Measurements from ENCODE around the gene TRPC3. TPM values are rescaled to one million over a fixed set of nuclear protein-coding genes. Genes with fewer than 3 reads are reported as not detected.

Gene TRPC3
- total and polyA plus RNA-seq, 8 donors = 0.76 to 8.1 (median 6.0) TPM

DNA sequence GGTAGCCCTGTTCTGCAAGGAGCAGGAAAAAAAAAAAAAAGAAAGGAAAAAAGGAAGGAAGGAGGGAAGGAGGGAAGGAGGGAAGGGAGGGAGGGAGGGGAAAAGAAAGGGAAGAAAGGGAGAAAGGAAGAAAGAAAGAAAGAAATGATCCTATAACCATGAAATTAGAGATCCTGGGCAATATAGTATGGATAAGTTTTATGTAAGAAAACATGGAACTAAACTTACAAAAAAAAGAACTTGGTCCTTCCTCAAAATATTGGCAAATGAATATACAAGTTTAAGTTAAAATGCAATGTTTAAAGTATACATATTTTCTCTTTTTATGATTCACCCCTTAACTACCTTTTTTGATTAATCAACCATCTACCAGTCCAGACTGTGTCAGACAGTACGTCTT lies 100.5 kb downstream of the TRPC3 start:
- Histone ChIP-seq H3K4me3 (no peak overlapping the region), H3K9me3 (no peaks in the 10 kb centered on the region), H3K36me3 (peaks cover 0 to 24% of the 10 kb centered on the region in 2 donors), H3K4me1 (no peaks in the 10 kb centered on the region), H3K27ac (no peak overlapping the region), H3K27me3 (no peaks in the 10 kb centered on the region)
- intact Hi-C loops (cut with DNase I) = no loop called here
- no peak for DNase-seq
- no peak for ATAC-seq
- TF ChIP-seq, protein P1, sequence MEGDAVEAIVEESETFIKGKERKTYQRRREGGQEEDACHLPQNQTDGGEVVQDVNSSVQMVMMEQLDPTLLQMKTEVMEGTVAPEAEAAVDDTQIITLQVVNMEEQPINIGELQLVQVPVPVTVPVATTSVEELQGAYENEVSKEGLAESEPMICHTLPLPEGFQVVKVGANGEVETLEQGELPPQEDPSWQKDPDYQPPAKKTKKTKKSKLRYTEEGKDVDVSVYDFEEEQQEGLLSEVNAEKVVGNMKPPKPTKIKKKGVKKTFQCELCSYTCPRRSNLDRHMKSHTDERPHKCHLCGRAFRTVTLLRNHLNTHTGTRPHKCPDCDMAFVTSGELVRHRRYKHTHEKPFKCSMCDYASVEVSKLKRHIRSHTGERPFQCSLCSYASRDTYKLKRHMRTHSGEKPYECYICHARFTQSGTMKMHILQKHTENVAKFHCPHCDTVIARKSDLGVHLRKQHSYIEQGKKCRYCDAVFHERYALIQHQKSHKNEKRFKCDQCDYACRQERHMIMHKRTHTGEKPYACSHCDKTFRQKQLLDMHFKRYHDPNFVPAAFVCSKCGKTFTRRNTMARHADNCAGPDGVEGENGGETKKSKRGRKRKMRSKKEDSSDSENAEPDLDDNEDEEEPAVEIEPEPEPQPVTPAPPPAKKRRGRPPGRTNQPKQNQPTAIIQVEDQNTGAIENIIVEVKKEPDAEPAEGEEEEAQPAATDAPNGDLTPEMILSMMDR (IDR thresholded peaks at IDR 0.05) = no peak

DNA sequence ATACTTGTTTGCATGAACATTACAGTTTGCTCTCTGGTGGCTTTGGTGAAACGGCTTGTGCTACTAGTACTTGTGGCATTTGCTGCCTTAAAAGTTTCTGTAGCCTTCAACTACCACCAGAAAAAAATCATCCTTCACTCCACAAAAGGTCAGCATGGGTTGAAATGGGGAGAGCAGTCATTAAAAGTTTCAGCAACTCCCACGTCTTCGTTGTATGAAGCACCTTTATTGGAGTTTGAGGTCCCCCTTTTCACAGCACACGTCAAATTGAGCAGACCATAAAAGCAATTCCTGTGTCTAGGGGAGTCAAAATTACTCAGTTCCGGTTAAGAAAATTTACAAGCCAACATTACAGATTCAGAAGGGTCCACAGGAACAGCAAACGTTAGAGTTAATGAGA lies 105.2 kb downstream of the TRPC3 start:
- DNase-seq (no peak), ATAC-seq (no peak)
- no peaks in the 10 kb centered on the region for H3K4me1 ChIP-seq
- no peak overlapping the region for H3K27ac ChIP-seq
- intact Hi-C loops (cut with DNase I) = no loop called here
- no peak overlapping the region for H3K4me3 ChIP-seq
- peaks cover 0 to 59% of the 10 kb centered on the region in 2 donors for H3K36me3 ChIP-seq
- TF ChIP-seq, protein P1 (IDR thresholded peaks at IDR 0.05) = no peak
- H3K9me3 ChIP-seq = no peaks in the 10 kb centered on the region
- no peaks in the 10 kb centered on the region for H3K27me3 ChIP-seq

DNA sequence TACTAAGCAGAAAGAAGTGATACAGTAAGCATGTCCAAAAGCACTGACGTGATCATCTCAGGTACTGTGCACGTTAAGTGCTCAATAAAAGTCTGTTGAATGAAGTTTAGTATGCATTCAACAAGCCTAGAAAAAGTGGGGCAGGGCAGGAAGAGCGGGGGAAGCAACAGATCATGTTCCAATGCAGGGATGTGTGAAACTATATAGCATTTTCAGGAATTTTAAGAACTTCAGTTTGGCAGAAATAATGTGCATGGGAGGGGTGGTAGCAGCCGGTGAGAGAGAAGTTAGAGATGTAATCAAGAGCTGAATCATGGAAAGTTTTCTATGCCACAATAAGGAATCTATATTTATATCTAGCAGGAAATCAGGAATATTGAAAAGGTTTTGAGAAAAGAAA lies 109.0 kb downstream of the TRPC3 start:
- ATAC-seq = no peak
- peaks cover 0 to 65% of the 10 kb centered on the region in 2 donors for H3K36me3 ChIP-seq

DNA sequence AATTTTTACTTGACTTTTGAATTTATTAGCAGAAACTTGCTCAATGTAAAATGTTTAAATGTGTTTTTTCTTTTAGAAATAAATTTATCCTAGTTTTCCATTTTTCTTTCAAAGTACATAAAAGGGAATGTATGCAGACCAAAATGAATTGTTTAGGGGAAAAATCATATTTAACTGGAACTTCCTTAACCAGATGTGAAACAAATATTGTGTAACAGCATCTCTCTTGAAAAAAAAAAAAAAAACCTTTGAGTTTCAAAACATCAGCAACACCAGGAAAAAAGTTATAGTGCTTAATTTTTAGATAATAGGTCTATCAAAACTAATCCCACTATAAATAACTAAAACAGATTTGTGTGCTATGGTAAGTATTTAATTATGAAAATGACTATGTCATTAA lies 113.7 kb downstream of the TRPC3 start:
- Histone ChIP-seq H3K27ac (no peak overlapping the region), H3K27me3 (no peaks in the 10 kb centered on the region), H3K36me3 (peaks cover 0 to 52% of the 10 kb centered on the region in 2 donors), H3K9me3 (no peaks in the 10 kb centered on the region), H3K4me1 (no peaks in the 10 kb centered on the region), H3K4me3 (no peak overlapping the region)
- ATAC-seq = no peak
- intact Hi-C loops (cut with DNase I) = no loop called here
- TF ChIP-seq, protein P1 (IDR thresholded peaks at IDR 0.05) = no peak
- DNase-seq = no peak

More for the DNA sequence above, 109.0 kb downstream of the TRPC3 start:
- no peaks in the 10 kb centered on the region for H3K27me3 ChIP-seq
- no peak overlapping the region for H3K4me3 ChIP-seq
- no peaks in the 10 kb centered on the region for H3K9me3 ChIP-seq
- H3K4me1 ChIP-seq = no peaks in the 10 kb centered on the region
- TF ChIP-seq, protein P1 (IDR thresholded peaks at IDR 0.05) = no peak
- H3K27ac ChIP-seq = no peak overlapping the region
- no peak for DNase-seq
- intact Hi-C loops (cut with DNase I) = no loop called here

DNA sequence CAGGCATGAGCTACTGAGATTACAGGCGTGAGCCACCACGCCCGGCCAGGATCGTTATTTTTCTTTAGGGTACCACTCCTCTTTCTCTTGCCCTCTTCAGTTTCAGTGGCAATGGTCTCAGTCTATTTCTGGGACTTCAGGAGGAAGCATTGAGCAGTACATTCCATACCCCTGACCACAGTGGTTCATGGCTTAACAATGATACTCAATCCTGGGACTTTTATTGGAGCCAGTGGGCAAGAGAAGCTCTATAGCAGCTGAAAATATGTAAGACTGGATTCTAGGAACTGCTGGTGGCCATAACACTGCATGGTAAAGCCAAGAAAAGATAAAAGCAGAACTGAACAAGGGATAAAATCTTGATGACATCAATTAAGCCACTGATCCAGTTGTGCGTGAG lies 122.3 kb downstream of the TRPC3 start:
- no peaks in the 10 kb centered on the region for H3K9me3 ChIP-seq
- H3K36me3 ChIP-seq = peaks cover 0 to 39% of the 10 kb centered on the region in 2 donors
- TF ChIP-seq, protein P1 (IDR thresholded peaks at IDR 0.05) = no peak

More for the DNA sequence above, 122.3 kb downstream of the TRPC3 start:
- Histone ChIP-seq H3K4me3 (no peak overlapping the region), H3K4me1 (peaks cover 0 to 3% of the 10 kb centered on the region in 2 donors), H3K27me3 (no peaks in the 10 kb centered on the region), H3K27ac (no peak overlapping the region)
- DNase-seq (no peak), ATAC-seq (no peak)
- intact Hi-C loops (cut with DNase I) = no loop called here

Other genes with a start within 250 kb of the TRPC3 start
- gene SMIM43, start 186.9 kb downstream of the TRPC3 start, total RNA-seq = 1 to 10 TPM in 1 of 2 donors, not detected in 1; 1.0 TPM
- 10 to 100 TPM; 12.7 to 24.6 (median 15.9) TPM for gene SMIM43, start 186.9 kb downstream of the TRPC3 start, polyA plus RNA-seq (ENCODE audit: insufficient read length in 6 of 6)
- gene EXOSC9, start 150.7 kb downstream of the TRPC3 start, total RNA-seq = 10 to 100 TPM; 13.5 to 20.4 TPM
- gene EXOSC9, start 150.7 kb downstream of the TRPC3 start, polyA plus RNA-seq (ENCODE audit: insufficient read length in 6 of 6) = 10 to 100 TPM; 54.1 to 63.9 (median 60.4) TPM
- 1 to 10 TPM; 3.5 to 8.1 TPM for gene CCNA2, start 128.2 kb downstream of the TRPC3 start, total RNA-seq
- 10 to 100 TPM; 26.1 to 63.7 (median 34.5) TPM for gene CCNA2, start 128.2 kb downstream of the TRPC3 start, polyA plus RNA-seq (ENCODE audit: insufficient read length in 6 of 6)
- gene BBS7, start 81.6 kb downstream of the TRPC3 start, total RNA-seq = 10 to 100 TPM; 12.5 to 17.4 TPM
- 10 to 100 TPM; 27.5 to 32.6 (median 28.8) TPM for gene BBS7, start 81.6 kb downstream of the TRPC3 start, polyA plus RNA-seq (ENCODE audit: insufficient read length in 6 of 6)
- gene BLTP1, start 200.3 kb upstream of the TRPC3 start, total RNA-seq = 10 to 100 TPM; 59.8 to 71.7 TPM
- gene BLTP1, start 200.3 kb upstream of the TRPC3 start, polyA plus RNA-seq (ENCODE audit: insufficient read length in 6 of 6) = 100 to 1,000 TPM in 5 of 6 donors, 10 to 100 TPM in 1; 93.3 to 125 (median 108) TPM

All from left lung (tissue), 10 donors.